G401 (cell line): Measurements from ENCODE around the gene CEACAM5. TPM values are rescaled to one million over a fixed set of nuclear protein-coding genes. Genes with fewer than 3 reads are reported as not detected.

Experiments
- DNase-seq: peaks from one replicate; pipeline ENCODE4 v3.0.0-alpha.2; 2015; ENCODE audit warnings: low spot score
- in situ Hi-C: cut with HindIII; loops from 2 replicates; pipeline ENCODE4 v1.10.0; 2016; ENCODE audit warnings: low sequenced_read_pairs, mixed read lengths
- total RNA-seq: library from RNA; depleted of rRNA; stranded (reverse); fragments of >200 nt; shearing (Covaris generic); gene quantifications from 2 replicates; pipeline ENCODE4 v1.2.3, GENCODE V29; 2014; rRNA removed

Gene CEACAM5
- total RNA-seq, result not detected in 2 replicates

GRCh38 chr19:41708481-41708880 is at the start of gene CEACAM5:
Gene CEACAM5, plus strand, starts transcription at chr19:41708626. Its CDS starts 106 bp downstream, at chr19:41708732.
- DNase-seq, result no peak
- in situ Hi-C loops, result no loop called here

GRCh38 chr19:41666075-41666474 is 42.4 kb upstream of the CEACAM5 start:
- in situ Hi-C loops, result no loop called here
- DNase-seq, result no peak

- in situ Hi-C loops, result no loop called here
- no peak for DNase-seq
Observed at GRCh38 chr19:41668315-41668714, 40.1 kb upstream of the CEACAM5 start.

DNA sequence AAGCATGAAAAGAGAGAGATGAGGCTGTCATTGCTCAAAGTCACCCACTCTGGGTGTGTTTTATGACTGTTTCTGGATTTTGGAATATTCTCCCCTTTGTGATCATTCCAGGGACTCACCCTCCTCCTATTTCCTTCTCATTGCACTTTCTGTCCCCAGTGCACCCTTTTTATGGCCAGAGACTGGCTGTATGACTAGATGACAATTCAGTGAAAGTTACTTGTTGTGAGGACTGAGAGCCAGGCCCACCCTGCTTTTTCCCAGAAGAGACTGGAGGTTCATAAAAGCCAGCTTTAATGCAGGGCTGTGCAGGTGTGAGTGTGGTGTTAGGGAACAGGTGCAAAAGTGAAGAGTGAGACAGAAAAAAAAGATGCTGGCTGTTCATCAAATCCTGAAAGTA is 37.7 kb upstream of the CEACAM5 start:
- in situ Hi-C loops, result no loop called here
- DNase-seq, result no peak

- in situ Hi-C loops, result no loop called here
- DNase-seq, result no peak
Observed at GRCh38 chr19:41671486-41671885, 36.9 kb upstream of the CEACAM5 start.

DNA sequence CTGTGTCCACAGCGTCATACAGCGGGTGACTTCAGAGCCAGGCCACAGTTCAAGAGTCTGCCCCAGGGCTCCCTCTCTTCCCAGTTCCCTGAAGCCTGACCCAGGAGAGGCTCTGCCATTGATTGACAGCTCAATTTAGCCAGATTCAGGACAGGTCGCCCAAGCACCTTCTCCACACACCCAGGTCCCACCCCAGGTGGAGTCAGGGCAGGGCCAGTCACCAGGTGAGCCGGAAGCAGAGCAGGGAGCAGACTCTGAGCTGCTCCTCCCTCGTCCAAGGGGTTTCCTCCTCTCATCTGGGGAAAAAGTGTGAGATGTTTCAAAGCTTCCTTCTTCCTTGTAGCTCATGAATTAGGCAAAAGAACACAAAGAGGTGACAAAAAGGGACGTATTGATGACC is 26.0 kb upstream of the CEACAM5 start:
- in situ Hi-C loops, result no loop called here

DNA sequence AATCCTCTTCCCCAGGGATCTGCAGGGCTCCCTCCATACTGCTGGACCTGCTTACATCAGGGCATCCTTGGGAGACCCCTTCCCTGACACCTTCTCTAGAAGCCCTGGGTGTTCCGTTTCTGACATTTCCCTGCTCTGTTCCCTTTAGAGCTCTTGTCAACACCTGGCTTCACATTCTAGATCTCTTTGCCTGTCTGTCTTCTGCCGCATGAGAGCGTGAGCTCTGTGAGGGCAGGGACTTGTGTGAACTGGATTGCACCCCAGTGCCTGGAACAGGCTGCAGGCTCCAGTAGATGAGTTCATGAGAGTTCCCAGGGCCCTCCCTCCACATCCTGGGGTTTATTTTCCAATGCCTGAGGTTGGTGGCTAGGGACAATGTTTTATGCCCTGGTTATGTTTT is 21.0 kb upstream of the CEACAM5 start:
- in situ Hi-C loops, result no loop called here
- no peak for DNase-seq

More for the DNA sequence above, 26.0 kb upstream of the CEACAM5 start:
- no peak for DNase-seq

GRCh38 chr19:41688098-41688497 is 20.3 kb upstream of the CEACAM5 start, which contains the start of gene CEACAM7:
Gene CEACAM7, minus strand, starts transcription at chr19:41688270. Its CDS starts 105 bp downstream, at chr19:41688165.
- DNase-seq, result no peak
- in situ Hi-C loops, result no loop called here

DNA sequence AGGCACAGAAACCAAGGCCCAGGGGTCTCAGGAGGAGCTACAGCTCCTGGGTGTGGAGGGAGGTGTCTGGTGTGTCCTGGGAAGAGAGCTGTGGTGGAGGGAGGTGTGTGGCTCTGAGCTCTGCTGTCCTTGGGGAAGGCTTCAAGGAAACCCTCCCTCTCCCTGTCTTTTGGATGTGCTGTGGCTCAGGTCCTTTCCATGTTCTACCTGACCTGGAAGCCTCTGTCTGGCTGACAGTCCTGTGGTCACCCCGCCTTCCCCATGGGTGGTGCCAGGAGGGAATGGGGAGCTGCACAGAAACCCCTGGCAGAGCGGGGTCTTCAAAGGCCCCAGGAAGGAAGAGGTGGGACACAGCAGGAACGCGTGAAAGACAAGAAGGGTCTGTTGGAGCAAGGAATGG is 19.7 kb upstream of the CEACAM5 start:
- in situ Hi-C loops, result no loop called here
- no peak for DNase-seq

DNA sequence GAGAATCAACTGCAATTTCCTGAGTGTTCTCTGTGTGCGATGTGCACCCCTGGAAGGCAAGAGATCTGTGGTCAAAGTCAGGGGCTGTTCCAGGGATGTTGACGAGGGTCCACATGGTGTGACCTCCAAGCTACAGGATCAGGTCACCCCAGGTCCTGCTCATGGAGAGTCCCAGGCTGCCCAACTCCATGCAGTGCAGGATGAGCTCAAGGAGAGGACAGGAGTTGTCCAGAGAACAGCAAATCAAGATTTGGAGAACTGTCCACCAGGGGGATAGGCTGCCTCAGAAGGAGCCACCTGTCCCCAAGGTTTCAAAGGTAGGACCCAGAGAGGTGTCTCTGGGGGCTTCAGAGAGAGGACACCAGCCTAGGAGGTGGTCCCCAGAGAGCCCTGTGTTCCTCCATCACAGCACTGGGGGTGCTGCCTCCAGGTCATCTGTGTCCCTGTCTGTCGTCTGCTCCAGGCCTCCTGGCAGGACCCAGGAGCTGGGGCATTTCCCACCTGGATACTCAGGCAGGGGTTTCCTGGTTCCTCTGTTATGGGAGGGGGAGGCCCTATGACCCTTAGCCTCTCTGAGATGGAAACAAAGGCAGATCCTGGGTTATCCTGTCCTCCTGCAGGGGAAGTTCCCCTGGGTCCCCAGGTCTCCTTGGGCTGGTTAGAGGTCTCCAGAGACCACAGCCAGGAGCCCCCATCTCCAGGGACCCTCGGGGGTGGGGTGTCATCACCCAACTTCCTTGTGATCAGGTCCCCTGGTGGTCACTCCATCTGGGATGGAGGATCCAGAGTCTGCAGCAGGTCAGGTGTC is 18.2 kb upstream of the CEACAM5 start:
- no peak for DNase-seq
- in situ Hi-C loops, result no loop called here

GRCh38 chr19:41690801-41691065 is 17.7 kb upstream of the CEACAM5 start:
- no peak for DNase-seq
- in situ Hi-C loops, result no loop called here

GRCh38 chr19:41691268-41691970 is 17.0 kb upstream of the CEACAM5 start:
- no peak for DNase-seq
- in situ Hi-C loops, result no loop called here

- in situ Hi-C loops, result no loop called here
- no peak for DNase-seq
Observed at GRCh38 chr19:41694196-41694595, 14.2 kb upstream of the CEACAM5 start.

GRCh38 chr19:41694831-41695635 is 13.4 kb upstream of the CEACAM5 start:
- DNase-seq, result no peak

GRCh38 chr19:41695745-41696144 is 12.7 kb upstream of the CEACAM5 start:
- in situ Hi-C loops, result no loop called here
- no peak for DNase-seq

More at GRCh38 chr19:41694831-41695635, 13.4 kb upstream of the CEACAM5 start:
- in situ Hi-C loops, result no loop called here

- no peak for DNase-seq
- in situ Hi-C loops, result no loop called here
Observed at GRCh38 chr19:41696402-41697197, 11.8 kb upstream of the CEACAM5 start.

DNA sequence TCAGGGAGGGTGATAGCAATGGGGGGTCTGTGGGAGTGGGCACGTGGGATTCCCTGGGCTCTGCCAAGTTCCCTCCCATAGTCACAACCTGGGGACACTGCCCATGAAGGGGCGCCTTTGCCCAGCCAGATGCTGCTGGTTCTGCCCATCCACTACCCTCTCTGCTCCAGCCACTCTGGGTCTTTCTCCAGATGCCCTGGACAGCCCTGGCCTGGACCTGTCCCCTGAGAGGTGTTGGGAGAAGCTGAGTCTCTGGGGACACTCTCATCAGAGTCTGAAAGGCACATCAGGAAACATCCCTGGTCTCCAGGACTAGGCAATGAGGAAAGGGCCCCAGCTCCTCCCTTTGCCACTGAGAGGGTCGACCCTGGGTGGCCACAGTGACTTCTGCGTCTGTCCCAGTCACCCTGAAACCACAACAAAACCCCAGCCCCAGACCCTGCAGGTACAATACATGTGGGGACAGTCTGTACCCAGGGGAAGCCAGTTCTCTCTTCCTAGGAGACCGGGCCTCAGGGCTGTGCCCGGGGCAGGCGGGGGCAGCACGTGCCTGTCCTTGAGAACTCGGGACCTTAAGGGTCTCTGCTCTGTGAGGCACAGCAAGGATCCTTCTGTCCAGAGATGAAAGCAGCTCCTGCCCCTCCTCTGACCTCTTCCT is 11.1 kb upstream of the CEACAM5 start:
- in situ Hi-C loops, result no loop called here
- DNase-seq, result no peak

DNA sequence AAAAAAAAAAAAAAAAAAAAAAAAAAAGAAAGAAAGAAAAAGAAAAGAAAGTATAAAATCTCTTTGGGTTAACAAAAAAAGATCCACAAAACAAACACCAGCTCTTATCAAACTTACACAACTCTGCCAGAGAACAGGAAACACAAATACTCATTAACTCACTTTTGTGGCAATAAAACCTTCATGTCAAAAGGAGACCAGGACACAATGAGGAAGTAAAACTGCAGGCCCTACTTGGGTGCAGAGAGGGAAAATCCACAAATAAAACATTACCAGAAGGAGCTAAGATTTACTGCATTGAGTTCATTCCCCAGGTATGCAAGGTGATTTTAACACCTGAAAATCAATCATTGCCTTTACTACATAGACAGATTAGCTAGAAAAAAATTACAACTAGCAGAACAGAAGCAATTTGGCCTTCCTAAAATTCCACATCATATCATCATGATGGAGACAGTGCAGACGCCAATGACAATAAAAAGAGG is 9.6 kb upstream of the CEACAM5 start:
- in situ Hi-C loops, result no loop called here
- DNase-seq, result no peak
